Activated T-helper 2 cell treated with anti-CD3 and anti-CD28 coated beads, Interferon-gamma antibody, Interleukin-2, Interleukin-4, amounts not matched to agents 10 μg/mL and 5 μg/mL and 100 μg/mL, durations not matched to agents 14 hours and 24 hours and 36 hours (primary cell): ENCODE measurements around the gene CAMK2N2. TPM values are rescaled to one million over a fixed set of nuclear protein-coding genes. Genes with fewer than 3 reads are reported as not detected.

ENCODE experiments used
- DNase-seq: peaks from one replicate; pipeline ENCODE4 v3.0.0; 2021; ENCODE audit warnings: low spot score
- H3K27ac Mint-ChIP-seq: one replicate; pipeline ENCODE4 v1.8.0; 2021; ENCODE audit warnings: mixed read lengths
- H3K27me3 Mint-ChIP-seq: one replicate; pipeline ENCODE4 v1.8.0; 2021; ENCODE audit warnings: low read depth, mixed read lengths
- H3K36me3 Mint-ChIP-seq: one replicate; pipeline ENCODE4 v1.8.0; 2021; ENCODE audit warnings: low read depth, mixed read lengths
- H3K4me1 Mint-ChIP-seq: one replicate; pipeline ENCODE4 v1.8.0; 2021; ENCODE audit warnings: low read depth, mixed read lengths
- H3K4me3 Mint-ChIP-seq: one replicate; pipeline ENCODE4 v1.8.0; 2021; ENCODE audit warnings: low read depth, mild to moderate bottlenecking, moderate library complexity, mixed read lengths
- H3K9me3 Mint-ChIP-seq: one replicate; pipeline ENCODE4 v1.8.0; 2021; ENCODE audit warnings: mixed read lengths
- intact Hi-C: fragments of 100-400 bp; cut with micrococcal nuclease; formaldehyde crosslinking; loops from one replicate; pipeline ENCODE4 v1.15.1; 2023
- total RNA-seq: library from RNA; stranded (reverse); gene quantifications from 2 replicates; pipeline ENCODE4 v1.2.3, GENCODE V29; 2022

The CAMK2N2 gene
- total RNA-seq, 1 donor from 2014 or later, result 0.18 TPM

- no peaks in the 10 kb centered on the region for H3K9me3 Mint-ChIP-seq
- H3K4me3 Mint-ChIP-seq, result peak overlapping the region; percentile 89
- H3K36me3 Mint-ChIP-seq, result peaks cover 9% of the 10 kb centered on the region
- peaks cover 44% of the 10 kb centered on the region for H3K27me3 Mint-ChIP-seq
- peaks cover 14% of the 10 kb centered on the region for H3K4me1 Mint-ChIP-seq
- intact Hi-C loops, result loop anchor here (1.0 kb wide), 1 partner anchor 12 kb away; no protein-coding TSS in a partner anchor
- peak overlapping the region; percentile 6 for H3K27ac Mint-ChIP-seq
- no peak for DNase-seq
These were observed 756 bp upstream of the CAMK2N2 start for GRCh38 chr3:184261854-184262763.

- Mint-ChIP-seq H3K4me1 (peaks cover 14% of the 10 kb centered on the region), H3K9me3 (no peaks in the 10 kb centered on the region), H3K27me3 (peaks cover 42% of the 10 kb centered on the region), H3K36me3 (peaks cover 9% of the 10 kb centered on the region), H3K4me3 (peak overlapping the region; percentile 72), H3K27ac (no peak overlapping the region)
- intact Hi-C loops, result loop anchor here (1.0 kb wide), 1 partner anchor 10 kb away; no protein-coding TSS in a partner anchor
- no peak for DNase-seq
These were observed 556 bp downstream of the CAMK2N2 start for GRCh38 chr3:184260724-184261269.

GRCh38 chr3:184259878-184260723 is 1.3 kb downstream of the CAMK2N2 start:
- H3K4me1 Mint-ChIP-seq, result peaks cover 17% of the 10 kb centered on the region
- peaks cover 9% of the 10 kb centered on the region for H3K36me3 Mint-ChIP-seq
- intact Hi-C loops, result no loop called here
- no peak overlapping the region for H3K27ac Mint-ChIP-seq
- H3K9me3 Mint-ChIP-seq, result no peaks in the 10 kb centered on the region
- DNase-seq, result peak; percentile 23
- H3K4me3 Mint-ChIP-seq, result peak overlapping the region; percentile 72
- peaks cover 38% of the 10 kb centered on the region for H3K27me3 Mint-ChIP-seq

GRCh38 chr3:184259396-184259877 is 1.9 kb downstream of the CAMK2N2 start:
- peaks cover 9% of the 10 kb centered on the region for H3K36me3 Mint-ChIP-seq
- H3K27ac Mint-ChIP-seq, result no peak overlapping the region
- peaks cover 33% of the 10 kb centered on the region for H3K27me3 Mint-ChIP-seq
- peaks cover 17% of the 10 kb centered on the region for H3K4me1 Mint-ChIP-seq
- no peaks in the 10 kb centered on the region for H3K9me3 Mint-ChIP-seq
- peak overlapping the region; percentile 1 for H3K4me3 Mint-ChIP-seq
- DNase-seq, result no peak
- intact Hi-C loops, result no loop called here

GRCh38 chr3:184258926-184259325 is 2.4 kb downstream of the CAMK2N2 start:
- DNase-seq, result no peak
- Mint-ChIP-seq H3K4me3 (no peak overlapping the region), H3K27ac (no peak overlapping the region), H3K4me1 (peaks cover 17% of the 10 kb centered on the region), H3K27me3 (peaks cover 33% of the 10 kb centered on the region), H3K9me3 (no peaks in the 10 kb centered on the region), H3K36me3 (peaks cover 9% of the 10 kb centered on the region)
- intact Hi-C loops, result no loop called here

- Mint-ChIP-seq H3K27me3 (peaks cover 25% of the 10 kb centered on the region), H3K4me1 (peaks cover 13% of the 10 kb centered on the region), H3K9me3 (no peaks in the 10 kb centered on the region), H3K36me3 (peaks cover 9% of the 10 kb centered on the region), H3K4me3 (no peak overlapping the region), H3K27ac (no peak overlapping the region)
- intact Hi-C loops, result no loop called here
- DNase-seq, result no peak
These were observed 4.1 kb downstream of the CAMK2N2 start for GRCh38 chr3:184257083-184257915.

GRCh38 chr3:184255291-184256039 is 5.9 kb downstream of the CAMK2N2 start:
- Mint-ChIP-seq H3K4me1 (peaks cover 5% of the 10 kb centered on the region), H3K27me3 (peaks cover 16% of the 10 kb centered on the region), H3K36me3 (peaks cover 9% of the 10 kb centered on the region), H3K4me3 (no peak overlapping the region), H3K9me3 (no peaks in the 10 kb centered on the region), H3K27ac (no peak overlapping the region)
- intact Hi-C loops, result no loop called here
- no peak for DNase-seq

- Mint-ChIP-seq H3K27me3 (no peaks in the 10 kb centered on the region), H3K4me1 (peaks cover 7% of the 10 kb centered on the region), H3K4me3 (peak overlapping the region; percentile 95), H3K27ac (peak overlapping the region; percentile 99), H3K36me3 (peaks cover 9% of the 10 kb centered on the region), H3K9me3 (no peaks in the 10 kb centered on the region)
- DNase-seq, result peak; percentile 85
- intact Hi-C loops, result loop anchor here (1.0 kb wide), 2 partner anchors 11 to 23 kb away; partner anchors contain the start of gene CAMK2N2
These were observed 11.1 kb downstream of the CAMK2N2 start for GRCh38 chr3:184250167-184250828.

- no peaks in the 10 kb centered on the region for H3K27me3 Mint-ChIP-seq
- peaks cover 16% of the 10 kb centered on the region for H3K36me3 Mint-ChIP-seq
- no peaks in the 10 kb centered on the region for H3K9me3 Mint-ChIP-seq
- peak within 1 kb of the TSS; percentile 95 for H3K4me3 Mint-ChIP-seq
- H3K4me1 Mint-ChIP-seq, result peaks cover 7% of the 10 kb centered on the region
- DNase-seq, result peak; percentile 96
- H3K27ac Mint-ChIP-seq, result peak within 1 kb of the TSS; percentile 99
- intact Hi-C loops, result loop anchor here (1.0 to 2.0 kb wide), 10 partner anchors 12 to 365 kb away; partner anchors contain the start of genes ABCC5, ABCF3, AP2M1 and CAMK2N2
These were observed 11.8 kb downstream of the CAMK2N2 start, which contains the start of gene EEF1AKMT4 for GRCh38 chr3:184249412-184250166. EEF1AKMT4 (plus strand) TSS chr3:184249672; CDS start chr3:184249695, 23 bp downstream.
